GM21447 (cell line): ENCODE results near the gene NPBWR2.

Experiments used
- ATAC-seq: cut with Tn5 transposase; IDR thresholded peaks from one replicate; pipeline ENCODE4 v1.9.1; 2021; ENCODE audit not compliant: unreplicated experiment

Gene NPBWR2

DNA sequence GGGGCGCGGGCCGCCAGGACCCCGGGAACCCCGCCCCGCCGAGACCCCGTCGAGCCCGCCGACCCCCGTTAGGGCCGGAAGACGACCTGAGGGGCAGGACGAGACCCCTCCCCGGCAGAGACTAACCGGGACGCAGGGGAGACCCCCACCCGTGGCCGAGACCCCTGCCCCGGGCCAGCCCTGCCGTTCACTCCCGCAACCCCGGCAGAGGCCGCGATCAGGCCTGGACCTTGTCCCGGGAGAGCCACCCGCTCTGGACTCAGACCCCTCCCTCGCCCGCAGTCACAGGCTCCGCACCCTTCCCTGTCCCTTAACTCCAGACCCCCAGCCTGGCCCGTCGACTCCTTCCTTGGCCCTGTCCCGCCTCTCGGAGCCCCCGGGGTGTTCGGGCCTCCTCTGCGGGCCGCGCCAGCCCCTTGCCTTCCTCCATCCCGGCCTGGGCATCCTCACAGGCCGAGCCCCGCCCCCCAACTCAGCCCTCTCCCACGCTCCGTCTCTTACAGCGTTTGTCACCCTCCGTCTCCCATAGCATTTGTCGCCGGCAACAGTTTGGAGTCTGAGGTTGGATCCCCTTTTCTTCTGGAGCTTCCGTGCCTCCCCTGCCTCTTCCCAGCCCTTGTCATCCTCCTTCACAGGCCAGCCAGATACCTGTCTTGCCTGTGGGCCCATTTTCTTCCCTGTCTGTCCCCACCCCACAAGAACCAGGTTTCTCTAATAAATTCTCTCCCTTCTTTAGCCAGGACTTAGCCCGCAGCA is 43.8 kb downstream of the NPBWR2 start:
- ATAC-seq: no peak

- peak; percentile 57 for ATAC-seq
These were observed 44.6 kb downstream of the NPBWR2 start, which contains the start of gene TCEA2 for GRCh38 chr20:64062596-64063388. TSS of gene TCEA2 (plus strand) at chr20:64063198. CDS start at chr20:64063313, 115 bp downstream.

DNA sequence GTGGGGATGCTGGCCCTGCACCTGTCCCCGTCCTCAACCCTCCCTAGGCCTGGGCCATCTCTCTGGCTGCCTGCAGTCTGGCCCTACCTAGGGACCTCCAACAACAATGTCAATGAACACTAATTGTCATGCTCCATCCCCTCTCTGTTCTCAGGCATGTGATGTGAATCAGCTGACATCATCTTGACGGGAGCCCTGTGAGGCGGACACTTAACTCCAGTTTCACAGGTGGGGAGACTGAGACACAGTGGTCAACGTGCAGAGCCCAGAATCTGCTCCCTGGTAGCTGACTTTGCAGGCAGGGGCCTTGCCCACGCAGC is 45.1 kb downstream of the NPBWR2 start:
- ATAC-seq: no peak

DNA sequence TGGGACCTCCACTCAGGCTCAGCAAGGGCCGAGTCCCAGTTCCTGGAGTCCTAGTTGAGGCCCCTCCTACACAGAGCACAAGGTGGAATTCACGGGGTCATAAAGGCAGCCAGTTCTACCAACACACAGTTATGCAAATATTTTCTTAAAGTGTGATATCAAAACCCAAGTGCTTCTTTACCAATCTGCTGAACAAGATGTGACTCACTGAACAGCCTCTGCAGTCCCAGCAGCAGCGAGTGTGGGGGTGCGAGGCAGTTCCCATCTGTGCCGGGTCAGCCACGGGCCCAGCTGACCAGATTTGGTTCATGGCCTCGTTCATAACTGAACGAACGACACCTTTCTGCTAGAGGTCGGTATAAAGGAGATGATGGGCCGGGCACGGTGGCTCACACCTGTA is 48.8 kb downstream of the NPBWR2 start:
- ATAC-seq: no peak

DNA sequence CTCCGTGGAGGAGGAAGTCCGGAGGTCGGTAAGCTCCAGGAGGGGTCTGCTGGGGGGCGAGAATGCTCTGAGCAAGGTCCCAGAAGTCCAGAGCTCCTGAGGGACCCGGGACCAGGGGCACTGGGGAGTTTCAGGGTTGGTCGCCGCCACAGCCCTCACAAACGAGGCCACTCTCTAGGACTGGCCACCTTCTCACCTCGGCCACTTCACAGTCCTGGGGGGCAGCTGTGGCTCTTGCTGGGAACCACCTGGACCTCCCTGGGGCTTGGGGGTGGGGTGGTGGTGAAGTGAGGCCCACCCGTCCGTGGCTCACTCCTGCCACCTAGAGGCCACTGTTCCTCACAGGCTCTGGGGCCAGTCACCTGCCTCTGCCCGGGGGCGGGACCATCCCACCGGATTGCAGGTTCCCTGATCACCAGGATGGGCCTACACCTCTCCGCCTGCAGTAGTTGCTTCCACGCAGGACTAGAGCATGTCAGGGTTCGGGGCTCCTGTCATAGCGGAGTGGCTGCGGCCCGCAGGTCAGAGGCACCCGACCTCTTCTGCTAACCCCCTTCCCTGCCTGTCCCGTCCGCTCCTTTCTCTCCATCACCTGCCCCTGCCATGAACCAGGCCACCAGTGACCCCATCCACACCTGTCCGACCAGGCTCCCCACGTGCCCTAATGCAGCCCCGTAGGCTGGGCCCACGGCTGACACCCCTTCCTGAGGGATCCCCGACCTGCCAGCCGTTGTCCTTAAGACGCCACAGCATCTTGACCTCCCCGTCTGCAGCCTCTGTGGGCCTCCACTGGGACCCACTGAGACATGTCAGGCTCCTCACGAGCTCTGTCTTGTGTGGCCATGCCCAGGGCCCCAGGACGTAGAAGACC is 49.5 kb downstream of the NPBWR2 start:
- ATAC-seq: no peak

- no peak for ATAC-seq
These were observed 50.3 kb downstream of the NPBWR2 start for GRCh38 chr20:64056889-64057627.

GRCh38 chr20:64056639-64056888 is 50.8 kb downstream of the NPBWR2 start:
- ATAC-seq: no peak

- no peak for ATAC-seq
These were observed 51.3 kb downstream of the NPBWR2 start for GRCh38 chr20:64055893-64056638.

GRCh38 chr20:64055396-64055892 is 51.9 kb downstream of the NPBWR2 start:
- no peak for ATAC-seq

GRCh38 chr20:64053841-64054661 is 53.3 kb downstream of the NPBWR2 start:
- no peak for ATAC-seq
